ENCODE results near the gene SERPINB6.

DNA sequence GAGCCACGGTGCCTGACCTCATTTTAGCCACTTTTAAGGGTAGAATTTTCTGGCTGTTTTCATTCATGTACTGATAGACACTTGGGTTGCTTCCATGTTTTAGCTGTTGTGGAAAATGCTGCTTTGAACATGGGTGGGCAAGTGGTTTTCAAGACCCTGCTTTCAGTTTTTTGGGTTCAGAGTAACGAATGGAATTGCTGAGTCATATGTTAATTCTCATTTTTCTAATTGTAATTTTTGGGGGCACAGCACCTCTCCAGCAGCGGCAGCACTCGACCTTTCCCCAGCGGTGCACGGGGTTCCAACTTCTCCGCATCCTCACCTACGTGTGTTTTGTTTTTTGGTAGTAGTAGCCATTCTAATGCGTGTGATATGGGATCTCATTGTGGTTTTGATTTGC is 33.7 kb upstream of the SERPINB6 start:
- TF ChIP-seq SREBF2 (CRISPR knock-in tag; IDR thresholded peaks at IDR 0.05), result no peak
- TF ChIP-seq, protein P1, sequence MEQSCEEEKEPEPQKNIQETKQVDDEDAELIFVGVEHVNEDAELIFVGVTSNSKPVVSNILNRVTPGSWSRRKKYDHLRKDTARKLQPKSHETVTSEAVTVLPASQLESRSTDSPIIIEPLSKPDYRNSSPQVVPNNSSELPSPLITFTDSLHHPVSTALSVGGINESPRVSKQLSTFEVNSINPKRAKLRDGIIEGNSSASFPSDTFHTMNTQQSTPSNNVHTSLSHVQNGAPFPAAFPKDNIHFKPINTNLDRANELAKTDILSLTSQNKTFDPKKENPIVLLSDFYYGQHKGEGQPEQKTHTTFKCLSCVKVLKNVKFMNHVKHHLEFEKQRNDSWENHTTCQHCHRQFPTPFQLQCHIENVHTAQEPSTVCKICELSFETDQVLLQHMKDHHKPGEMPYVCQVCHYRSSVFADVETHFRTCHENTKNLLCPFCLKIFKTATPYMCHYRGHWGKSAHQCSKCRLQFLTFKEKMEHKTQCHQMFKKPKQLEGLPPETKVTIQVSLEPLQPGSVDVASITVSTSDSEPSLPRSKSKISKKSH (CRISPR knock-in tag; IDR thresholded peaks at IDR 0.05), result no peak
- no peak for TF ChIP-seq YY1 (IDR thresholded peaks at IDR 0.05; ENCODE audit: borderline replicate concordance in 1 of 3, control insufficient read depth in 1 of 3, extremely low read depth in 1 of 3, insufficient read depth in 3 of 3, insufficient read length in 1 of 3, insufficient replicate concordance in 2 of 3, low read depth in 1 of 3, low read length in 2 of 3)
- no peak for TF ChIP-seq FOXJ3 (CRISPR knock-in tag; IDR thresholded peaks at IDR 0.05)
- no peak for TF ChIP-seq TAF15 (IDR thresholded peaks at IDR 0.05; ENCODE audit: low read depth, low read length)
- TF ChIP-seq CTBP1 (IDR thresholded peaks at IDR 0.05; ENCODE audit: borderline replicate concordance), result no peak
- no peak for TF ChIP-seq SRSF3 (IDR thresholded peaks at IDR 0.05; ENCODE audit: insufficient read depth, low read length)
- TF ChIP-seq KDM1A (IDR thresholded peaks at IDR 0.05), result no peak

All from K562 (cell line).